LNCAP (cell line): ENCODE results near the gene NACC1.

ENCODE experiments used
- CTCF ChIP-seq: fragments of 450-650 bp; IDR thresholded peaks from 2 replicates; pipeline ENCODE4 v1.5.1; 2017; ENCODE audit warnings: mild to moderate bottlenecking

Gene NACC1

GRCh38 chr19:13098277-13099072, 19.6 kb upstream of the NACC1 start:
- no peak for TF ChIP-seq CTCF

- TF ChIP-seq CTCF = no peak
Observed at GRCh38 chr19:13099073-13099999, 18.7 kb upstream of the NACC1 start.

- TF ChIP-seq CTCF = no peak
Observed at GRCh38 chr19:13100031-13100588, 18.0 kb upstream of the NACC1 start.

- no peak for TF ChIP-seq CTCF
Observed at GRCh38 chr19:13100841-13101589, 17.0 kb upstream of the NACC1 start.

GRCh38 chr19:13101590-13102415, 16.3 kb upstream of the NACC1 start:
- no peak for TF ChIP-seq CTCF

- TF ChIP-seq CTCF = no peak
Observed at GRCh38 chr19:13102416-13102665, 15.7 kb upstream of the NACC1 start.
